H7 (cell line): Measurements from ENCODE around the gene TUBGCP6. TPM values are rescaled to one million over a fixed set of nuclear protein-coding genes. Genes with fewer than 3 reads are reported as not detected.

ENCODE experiments used
- DNase-seq: peaks from one replicate; pipeline ENCODE4 v3.0.0; 2012
- H3K27me3 ChIP-seq: 2 replicates; pipeline ENCODE4 v1.6.0; 2011; ENCODE audit warnings: mild to moderate bottlenecking, low read length; ENCODE audit not compliant: control insufficient read depth, insufficient read depth
- H3K36me3 ChIP-seq: replicated peaks from 2 replicates; pipeline ENCODE4 v1.5.1; 2011; ENCODE audit warnings: low read length; ENCODE audit not compliant: control insufficient read depth, insufficient read depth
- H3K4me3 ChIP-seq: 2 replicates; pipeline ENCODE4 v1.5.1; 2011; ENCODE audit warnings: low read depth, mild to moderate bottlenecking, control low read depth, low read length, moderate library complexity; ENCODE audit not compliant: insufficient read depth
- total RNA-seq: library from RNA; depleted of rRNA; stranded (reverse); fragments of >200 nt; shearing (Covaris generic); gene quantifications from 2 replicates; pipeline ENCODE4 v1.2.3, GENCODE V29; 2014

Gene TUBGCP6
- total RNA-seq, 1 experiment from 2014 or later = 24.0 TPM

DNA sequence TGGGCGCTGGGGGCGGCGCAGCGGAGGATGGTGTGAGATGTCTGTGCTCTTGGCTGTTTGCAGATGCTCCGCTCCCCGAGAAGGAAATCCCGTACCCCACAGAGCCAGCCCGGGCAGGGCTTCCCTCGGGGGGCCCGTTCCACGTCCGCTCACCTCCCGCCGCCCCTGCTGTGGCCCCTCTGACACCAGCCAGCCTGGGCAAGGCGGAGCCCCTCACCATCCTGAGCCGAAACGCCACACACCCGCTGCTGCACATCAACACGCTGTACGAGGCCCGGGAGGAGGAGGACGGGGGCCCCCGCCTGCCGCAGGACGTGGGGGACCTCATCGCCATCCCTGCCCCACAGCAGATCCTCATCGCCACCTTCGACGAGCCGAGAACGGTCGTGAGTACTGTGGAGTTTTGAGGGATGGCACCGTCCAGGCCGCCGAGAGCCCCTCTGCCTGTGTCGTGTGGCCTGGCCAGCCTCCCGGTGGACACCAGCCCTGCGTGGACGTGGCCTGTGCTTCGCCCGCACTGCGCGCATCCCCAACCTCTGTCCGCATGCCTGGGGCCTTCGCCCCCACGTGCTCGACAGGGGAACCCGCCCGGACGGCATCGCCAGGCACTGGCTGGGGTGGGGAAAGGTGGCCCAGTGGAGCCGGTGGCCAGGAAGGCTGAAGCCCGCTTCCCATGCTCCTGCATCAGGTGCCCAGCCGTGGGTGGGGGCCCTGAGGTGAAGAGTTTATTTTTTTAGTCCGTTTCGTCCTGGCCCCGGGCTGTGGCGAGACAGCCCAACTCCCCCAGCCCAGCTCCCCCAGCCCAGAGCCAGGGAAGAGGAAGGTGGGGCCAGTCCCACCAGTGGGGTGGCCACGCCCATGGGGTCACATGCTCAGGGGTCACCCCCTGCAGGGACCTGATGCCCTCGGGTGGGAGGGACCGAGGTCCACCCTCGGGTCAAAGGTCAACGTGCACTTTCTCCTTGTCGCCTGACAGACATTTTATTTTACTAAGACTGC, 65.7 kb downstream of the TUBGCP6 start:
- H3K27me3 ChIP-seq = no peaks in the 10 kb centered on the region
- no peak for DNase-seq
- no peaks in the 10 kb centered on the region; the same call in 1 of the 2 replicates for H3K36me3 ChIP-seq
- H3K4me3 ChIP-seq = no peak overlapping the region

DNA sequence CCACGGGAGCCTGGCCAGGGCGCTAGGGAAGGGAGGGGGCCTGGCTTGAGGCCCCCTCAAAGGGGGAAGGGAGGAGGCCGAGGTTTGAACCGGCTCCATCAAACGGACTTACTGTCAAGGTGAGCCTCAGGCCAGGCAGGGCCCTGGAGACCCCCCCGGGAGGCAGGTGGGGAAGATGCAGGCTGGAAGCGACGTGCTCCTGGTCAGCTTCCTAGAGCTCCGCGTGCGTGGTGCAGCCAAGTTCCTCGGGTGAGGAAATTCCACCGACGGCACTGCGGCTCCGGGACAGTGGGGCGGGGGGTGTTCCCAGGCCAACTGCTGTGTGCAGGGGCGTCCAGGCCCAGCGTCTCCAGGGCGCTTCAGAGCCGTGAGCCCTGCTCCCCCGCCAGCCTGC, 66.4 kb downstream of the TUBGCP6 start:
- no peak for DNase-seq
- Histone ChIP-seq H3K27me3 (no peaks in the 10 kb centered on the region), H3K4me3 (no peak overlapping the region), H3K36me3 (no peaks in the 10 kb centered on the region; the same call in 1 of the 2 replicates)

DNA sequence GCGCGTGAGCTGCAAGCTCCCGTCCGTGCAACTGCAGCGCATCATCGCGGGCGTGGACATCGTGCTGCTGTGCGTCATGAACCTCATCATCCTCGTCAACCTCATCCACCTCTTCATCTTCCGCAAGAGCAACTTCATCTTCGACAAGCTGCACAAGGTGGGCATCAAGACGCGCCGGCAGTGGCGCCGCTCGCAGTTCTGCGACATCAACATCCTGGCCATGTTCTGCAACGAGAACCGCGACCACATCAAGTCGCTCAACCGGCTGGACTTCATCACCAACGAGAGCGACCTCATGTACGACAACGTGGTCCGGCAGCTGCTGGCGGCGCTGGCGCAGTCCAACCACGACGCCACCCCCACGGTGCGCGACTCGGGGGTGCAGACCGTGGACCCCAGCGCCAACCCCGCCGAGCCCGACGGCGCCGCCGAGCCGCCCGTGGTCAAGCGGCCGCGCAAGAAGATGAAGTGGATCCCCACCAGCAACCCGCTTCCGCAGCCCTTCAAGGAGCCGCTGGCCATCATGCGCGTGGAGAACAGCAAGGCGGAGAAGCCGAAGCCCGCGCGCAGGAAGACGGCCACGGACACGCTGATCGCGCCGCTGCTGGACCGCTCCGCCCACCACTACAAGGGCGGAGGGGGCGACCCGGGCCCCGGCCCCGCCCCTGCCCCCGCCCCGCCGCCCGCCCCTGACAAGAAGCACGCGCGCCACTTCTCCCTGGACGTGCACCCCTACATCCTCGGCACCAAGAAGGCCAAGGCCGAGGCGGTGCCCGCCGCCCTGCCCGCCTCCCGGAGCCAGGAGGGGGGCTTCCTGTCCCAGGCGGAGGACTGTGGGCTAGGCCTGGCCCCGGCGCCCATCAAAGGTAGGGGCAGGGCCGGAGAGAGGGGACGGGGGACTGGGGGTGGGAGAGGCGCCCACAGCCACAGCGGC, 67.0 kb downstream of the TUBGCP6 start:
- Histone ChIP-seq H3K36me3 (no peaks in the 10 kb centered on the region; the same call in 1 of the 2 replicates), H3K4me3 (no peak overlapping the region), H3K27me3 (no peaks in the 10 kb centered on the region)
- no peak for DNase-seq

DNA sequence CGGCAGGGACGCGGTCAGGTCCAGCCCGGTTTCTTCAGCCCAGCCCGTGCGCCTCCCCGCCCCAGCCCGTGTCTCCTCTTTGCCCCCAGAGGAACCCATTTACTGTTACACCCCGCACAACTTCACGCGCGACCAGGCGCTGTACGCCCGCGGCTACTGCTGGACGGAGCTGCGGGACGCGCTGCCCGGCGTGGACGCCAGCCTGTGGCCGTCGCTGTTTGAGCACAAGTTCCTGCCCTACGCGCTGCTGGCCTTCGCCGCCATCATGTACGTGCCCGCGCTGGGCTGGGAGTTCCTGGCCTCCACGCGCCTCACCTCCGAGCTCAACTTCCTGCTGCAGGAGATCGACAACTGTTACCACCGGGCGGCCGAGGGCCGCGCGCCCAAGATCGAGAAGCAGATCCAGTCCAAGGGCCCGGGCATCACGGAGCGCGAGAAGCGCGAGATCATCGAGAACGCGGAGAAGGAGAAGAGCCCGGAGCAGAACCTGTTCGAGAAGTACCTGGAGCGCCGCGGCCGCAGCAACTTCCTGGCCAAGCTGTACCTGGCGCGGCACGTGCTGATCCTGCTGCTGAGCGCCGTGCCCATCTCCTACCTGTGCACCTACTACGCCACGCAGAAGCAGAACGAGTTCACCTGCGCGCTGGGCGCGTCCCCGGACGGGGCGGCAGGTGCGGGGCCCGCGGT, 67.8 kb downstream of the TUBGCP6 start:
- Histone ChIP-seq H3K27me3 (no peaks in the 10 kb centered on the region), H3K4me3 (no peak overlapping the region), H3K36me3 (no peaks in the 10 kb centered on the region; the same call in 1 of the 2 replicates)
- no peak for DNase-seq

- Histone ChIP-seq H3K4me3 (no peak overlapping the region), H3K36me3 (no peaks in the 10 kb centered on the region; the same call in 1 of the 2 replicates), H3K27me3 (peaks cover 3% of the 10 kb centered on the region)
- DNase-seq = no peak
Observed at GRCh38 chr22:50175921-50176849, 68.6 kb downstream of the TUBGCP6 start.

DNA sequence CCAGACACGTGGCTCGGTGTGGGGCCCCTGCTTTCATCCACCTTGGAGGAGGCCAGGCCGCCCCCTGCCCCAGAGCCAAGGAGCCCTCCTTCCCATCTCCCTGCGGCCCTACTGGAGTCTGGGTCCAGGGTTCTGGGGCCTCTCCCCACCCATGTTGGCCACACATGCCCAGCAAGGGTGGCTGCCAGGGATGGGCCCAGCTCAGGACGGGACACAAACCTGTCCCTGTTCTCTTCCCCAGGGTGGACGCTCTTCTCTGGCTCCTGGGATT, 69.7 kb downstream of the TUBGCP6 start:
- Histone ChIP-seq H3K27me3 (peaks cover 9% of the 10 kb centered on the region), H3K36me3 (no peaks in the 10 kb centered on the region; the same call in 1 of the 2 replicates), H3K4me3 (no peak overlapping the region)
- DNase-seq = no peak

DNA sequence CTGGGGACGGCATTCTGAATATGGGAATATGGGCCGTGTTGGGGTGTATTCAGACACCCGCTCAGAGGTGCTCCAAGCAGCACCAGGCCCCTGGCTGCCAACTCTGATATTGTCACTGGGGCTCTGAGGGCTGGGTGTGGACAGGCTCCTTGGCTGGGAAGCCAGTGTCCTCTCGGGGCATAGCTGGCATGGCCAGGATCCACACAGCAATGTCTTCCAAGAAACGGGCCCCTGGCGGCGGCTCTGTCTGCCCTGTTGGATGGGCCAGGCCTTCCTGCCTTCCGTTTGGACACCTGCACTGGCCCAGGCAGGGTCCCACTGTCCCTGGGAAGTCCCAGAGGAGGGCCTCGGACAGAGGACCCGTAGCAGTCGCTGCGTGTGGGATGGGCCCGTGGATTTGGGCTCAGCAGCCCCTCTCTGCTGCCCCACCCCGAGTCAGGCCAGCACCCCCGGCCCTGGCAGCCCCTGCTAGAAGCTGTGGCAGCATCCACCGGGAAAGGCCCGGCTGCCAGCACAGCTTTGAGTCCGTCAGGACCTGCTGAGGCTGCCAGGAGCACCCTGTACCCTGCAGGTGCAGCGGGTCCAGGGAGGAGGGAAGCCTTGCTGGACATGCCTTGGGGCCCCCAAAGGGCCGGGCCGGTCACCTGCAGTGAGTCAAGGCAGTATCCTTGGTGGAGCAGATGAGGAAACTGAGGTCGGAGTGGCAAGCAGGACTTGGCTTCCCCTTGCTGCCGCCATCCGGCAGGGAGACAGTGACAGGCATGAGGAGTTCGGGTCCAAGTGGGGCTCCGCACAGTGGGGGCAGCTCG, 70.2 kb downstream of the TUBGCP6 start:
- DNase-seq = no peak
- Histone ChIP-seq H3K36me3 (no peaks in the 10 kb centered on the region; the same call in 1 of the 2 replicates), H3K27me3 (peaks cover 11% of the 10 kb centered on the region), H3K4me3 (no peak overlapping the region)

DNA sequence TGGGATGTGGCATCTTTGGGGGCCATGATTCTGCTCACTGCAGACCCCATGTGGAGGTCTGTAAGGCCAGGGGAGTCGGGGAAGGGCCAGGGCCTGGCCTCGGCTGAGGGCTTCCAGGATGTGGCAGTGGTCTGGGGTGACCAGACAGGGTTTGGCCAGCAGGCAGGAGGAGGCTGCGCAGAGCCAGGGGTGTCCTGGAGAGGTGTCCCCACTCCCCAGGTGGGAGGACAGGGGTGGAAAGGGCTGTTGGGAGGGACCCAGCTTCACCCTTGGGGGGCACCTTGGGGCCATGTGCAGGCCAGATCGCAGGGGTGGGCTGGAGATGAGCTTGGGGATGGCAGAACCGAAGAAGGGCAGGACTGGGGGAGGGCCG, 70.9 kb downstream of the TUBGCP6 start:
- Histone ChIP-seq H3K36me3 (no peaks in the 10 kb centered on the region), H3K4me3 (no peak overlapping the region), H3K27me3 (peaks cover 16% of the 10 kb centered on the region)
- no peak for DNase-seq

DNA sequence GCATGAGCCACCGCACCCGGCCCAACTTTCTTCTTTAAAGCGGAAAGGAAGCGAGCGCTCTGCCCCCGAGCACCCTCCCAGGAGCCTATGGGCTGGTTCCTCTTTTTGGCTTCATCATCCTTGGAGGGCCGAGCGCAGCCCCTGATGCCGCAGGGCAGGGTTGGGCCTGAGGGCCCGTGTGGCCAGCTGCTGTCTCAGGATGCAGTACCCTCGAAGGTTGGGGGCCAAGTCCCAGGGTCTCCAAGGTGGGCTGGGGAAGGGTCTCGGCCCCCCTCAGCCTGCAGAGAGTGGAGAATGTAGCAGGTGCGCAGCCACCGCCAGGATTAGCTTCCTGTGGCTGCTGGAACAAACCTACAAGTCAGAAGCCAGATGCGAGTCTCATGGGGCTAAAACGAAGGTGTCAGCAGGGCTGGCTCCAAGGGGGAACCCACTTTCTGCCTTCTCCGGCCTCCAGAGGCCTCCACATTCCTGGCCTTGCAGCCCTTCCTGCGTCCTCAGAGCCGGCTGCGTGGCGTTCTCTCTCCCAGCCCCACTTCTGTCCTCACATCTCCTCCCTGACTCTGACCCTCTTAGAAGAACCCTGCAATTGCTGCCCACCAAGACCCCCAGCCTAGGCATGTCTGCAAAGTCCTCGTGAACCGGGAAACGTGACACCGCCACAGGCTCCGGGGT, 71.4 kb downstream of the TUBGCP6 start:
- H3K4me3 ChIP-seq = no peak overlapping the region
- H3K27me3 ChIP-seq = peaks cover 19% of the 10 kb centered on the region
- DNase-seq = no peak
- H3K36me3 ChIP-seq = no peaks in the 10 kb centered on the region

DNA sequence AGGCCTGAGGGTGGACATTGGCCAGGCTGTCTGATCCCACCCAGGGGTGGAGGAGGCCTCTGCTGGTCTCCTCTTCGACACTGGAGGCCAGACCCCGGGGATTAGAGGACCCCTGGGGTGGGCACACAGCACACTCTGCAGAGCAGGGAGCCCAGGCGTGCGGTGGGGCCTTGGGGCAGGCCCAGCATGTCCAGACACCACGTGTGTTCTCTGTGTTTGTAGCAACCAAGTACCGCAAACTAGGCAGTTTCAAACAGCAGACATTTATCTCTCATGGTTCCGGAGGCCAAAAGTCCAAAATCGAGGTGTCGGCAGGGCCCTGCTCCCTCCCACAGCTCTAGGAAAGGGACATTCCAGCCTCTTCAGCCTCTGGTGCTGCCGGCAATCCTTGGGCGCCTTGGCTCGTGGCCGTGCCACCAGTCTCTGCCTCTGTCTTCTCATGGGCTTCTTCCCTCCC, 72.8 kb downstream of the TUBGCP6 start:
- Histone ChIP-seq H3K36me3 (no peaks in the 10 kb centered on the region), H3K27me3 (peaks cover 19% of the 10 kb centered on the region), H3K4me3 (no peak overlapping the region)
- no peak for DNase-seq

DNA sequence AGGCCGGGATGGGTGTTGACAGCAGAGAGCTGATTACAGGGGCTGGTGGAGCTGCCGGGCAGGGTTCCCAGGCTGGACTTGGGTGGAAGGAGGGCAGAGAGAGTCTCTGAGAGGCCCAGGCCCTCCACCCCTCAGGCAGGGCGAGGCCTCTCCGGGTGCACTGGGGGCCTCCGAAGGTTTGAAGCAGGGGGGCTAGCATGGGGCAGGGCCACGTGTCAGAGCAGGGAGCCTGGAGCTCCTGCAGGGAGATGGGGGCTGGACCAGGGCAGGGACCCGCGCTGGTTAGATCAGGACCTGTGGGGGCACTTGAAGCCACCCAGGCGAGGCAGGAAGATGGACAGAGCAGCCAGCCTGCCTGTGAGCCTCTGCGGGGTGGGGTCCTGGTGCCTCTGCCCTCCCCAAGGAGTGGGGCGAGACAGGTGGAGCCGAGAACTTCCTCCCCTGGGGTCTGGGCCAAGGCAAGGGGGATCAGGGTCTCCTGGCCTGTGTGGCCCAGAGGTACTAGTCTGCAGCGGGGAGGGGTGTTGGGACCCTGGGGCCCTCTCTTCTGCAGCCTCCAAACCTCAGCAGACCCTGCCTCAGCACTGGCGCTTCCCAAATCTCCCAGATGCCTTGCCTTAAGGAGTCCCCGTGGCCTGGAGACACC, 73.4 kb downstream of the TUBGCP6 start:
- DNase-seq = peak; percentile 73
- Histone ChIP-seq H3K27me3 (peaks cover 19% of the 10 kb centered on the region), H3K36me3 (no peaks in the 10 kb centered on the region), H3K4me3 (peak overlapping the region; percentile 65)
